HG03439 (cell line): Measurements from ENCODE around the gene RNF166.
A peak's percentile ranks its signal among the peaks of the same experiment; 100 is the strongest.

Experiments used
- ATAC-seq: cut with Tn5 transposase; IDR thresholded peaks from one replicate; pipeline ENCODE4 v1.9.1; 2021; ENCODE audit warnings: mild to moderate bottlenecking, moderate library complexity; ENCODE audit not compliant: unreplicated experiment

The RNF166 gene

GRCh38 chr16:88712362-88712979, 6.3 kb upstream of the RNF166 start:
- no peak for ATAC-seq

GRCh38 chr16:88711750-88712340, 5.6 kb upstream of the RNF166 start:
- no peak for ATAC-seq

GRCh38 chr16:88710556-88710955, 4.3 kb upstream of the RNF166 start:
- no peak for ATAC-seq

- no peak for ATAC-seq
Observed at GRCh38 chr16:88706965-88707826, 988 bp upstream of the RNF166 start.

GRCh38 chr16:88705801-88706228, 393 bp downstream of the RNF166 start:
- peak; percentile 25 for ATAC-seq

- no peak for ATAC-seq
Observed at GRCh38 chr16:88705076-88705684, 1.0 kb downstream of the RNF166 start.

- ATAC-seq, result no peak
Observed at GRCh38 chr16:88703486-88704309, 2.5 kb downstream of the RNF166 start.

- no peak for ATAC-seq
Observed at GRCh38 chr16:88702371-88703210, 3.6 kb downstream of the RNF166 start.

- no peak for ATAC-seq
Observed at GRCh38 chr16:88701581-88702370, 4.4 kb downstream of the RNF166 start.

GRCh38 chr16:88700636-88701482, 5.3 kb downstream of the RNF166 start:
- peak; percentile 55 for ATAC-seq

GRCh38 chr16:88700322-88700635, 5.9 kb downstream of the RNF166 start:
- no peak for ATAC-seq

GRCh38 chr16:88699180-88699579, 7.0 kb downstream of the RNF166 start:
- ATAC-seq, result no peak

- ATAC-seq, result no peak
Observed at GRCh38 chr16:88698646-88699045, 7.6 kb downstream of the RNF166 start.

- no peak for ATAC-seq
Observed at GRCh38 chr16:88697831-88698615, 8.2 kb downstream of the RNF166 start.

GRCh38 chr16:88697116-88697830, 8.9 kb downstream of the RNF166 start:
- no peak for ATAC-seq

- ATAC-seq, result no peak
Observed at GRCh38 chr16:88696441-88696840, 9.8 kb downstream of the RNF166 start.

- ATAC-seq, result no peak
Observed at GRCh38 chr16:88695753-88696152, 10.5 kb downstream of the RNF166 start.
